ENCODE measurements around the gene COL4A4. TPM values are rescaled to one million over a fixed set of nuclear protein-coding genes. Genes with fewer than 3 reads are reported as not detected.

The COL4A4 gene
- total RNA-seq, 1 experiment from 2014 or later: 0.55 TPM

- ChIA-PET POLR2A (ENCODE audit: unreplicated experiment) (no interaction called here), CTCF (no interaction called here)
- DNase-seq (no peak), ATAC-seq (no peak)
- Histone ChIP-seq H3K4me2 (ENCODE audit: low read length) (no peak overlapping the region), H3K9me3 (ENCODE audit: low read length) (no peaks in the 10 kb centered on the region), H3K27ac (ENCODE audit: low read length) (no peak overlapping the region), H2AFZ (ENCODE audit: low read length) (no peak overlapping the region), H3K36me3 (ENCODE audit: low read depth, low read length) (no peaks in the 10 kb centered on the region), H3K79me2 (ENCODE audit: low read length) (no peaks in the 10 kb centered on the region), H3K27me3 (ENCODE audit: low read length) (no peaks in the 10 kb centered on the region), H3K4me1 (ENCODE audit: insufficient read depth, low read length) (no peaks in the 10 kb centered on the region), H3K9me2 (replicated peaks; ENCODE audit: low read length) (no peaks in the 10 kb centered on the region), H3F3A (ENCODE audit: low read length, unreplicated experiment) (no peaks in the 10 kb centered on the region), H3K9ac (ENCODE audit: low read length) (no peak overlapping the region), H3K4me3 (ENCODE audit: low read length) (no peak overlapping the region), H4K20me1 (ENCODE audit: low read length) (no peaks in the 10 kb centered on the region)
- BruUV-seq (replicated peaks): no TSS peak
- TF ChIP-seq EZH2 (IDR thresholded peaks at IDR 0.05; ENCODE audit: low read length, unreplicated experiment) (no peak), CTCF (conservative IDR thresholded peaks at IDR 0.05; ENCODE audit: low read depth, low read length) (no peak), EZH2phosphoT487 (IDR thresholded peaks at IDR 0.05; ENCODE audit: borderline replicate concordance, low read length) (no peak)
- intact Hi-C loops (cut with micrococcal nuclease): no loop called here
Observed at GRCh38 chr2:227007148-227007547, 156.9 kb downstream of the COL4A4 start.

- ATAC-seq: no peak
- intact Hi-C loops (cut with micrococcal nuclease): no loop called here
- Histone ChIP-seq H3K9me3 (ENCODE audit: low read length) (no peaks in the 10 kb centered on the region), H3K36me3 (ENCODE audit: low read depth, low read length) (no peaks in the 10 kb centered on the region), H4K20me1 (ENCODE audit: low read length) (no peaks in the 10 kb centered on the region), H3K9me2 (replicated peaks; ENCODE audit: low read length) (no peaks in the 10 kb centered on the region), H3K4me1 (ENCODE audit: insufficient read depth, low read length) (no peaks in the 10 kb centered on the region), H3K4me3 (ENCODE audit: low read length) (no peak overlapping the region), H2AFZ (ENCODE audit: low read length) (no peak overlapping the region), H3K27ac (ENCODE audit: low read length) (no peak overlapping the region), H3K79me2 (ENCODE audit: low read length) (no peaks in the 10 kb centered on the region), H3K9ac (ENCODE audit: low read length) (no peak overlapping the region), H3K27me3 (ENCODE audit: low read length) (no peaks in the 10 kb centered on the region), H3F3A (ENCODE audit: low read length, unreplicated experiment) (no peaks in the 10 kb centered on the region), H3K4me2 (ENCODE audit: low read length) (no peak overlapping the region)
- POLR2A ChIA-PET (ENCODE audit: unreplicated experiment): no interaction called here
- DNase-seq: no peak
- CTCF ChIA-PET: no interaction called here
- TF ChIP-seq EZH2 (IDR thresholded peaks at IDR 0.05; ENCODE audit: low read length, unreplicated experiment): no peak
- no peak for TF ChIP-seq CTCF (conservative IDR thresholded peaks at IDR 0.05; ENCODE audit: low read depth, low read length)
- no peak for TF ChIP-seq EZH2phosphoT487 (IDR thresholded peaks at IDR 0.05; ENCODE audit: borderline replicate concordance, low read length)
- no TSS peak for BruUV-seq (replicated peaks)
Observed at GRCh38 chr2:227006189-227006897, 157.7 kb downstream of the COL4A4 start.

GRCh38 chr2:227004482-227004881 lies 159.5 kb downstream of the COL4A4 start:
- Histone ChIP-seq H3F3A (ENCODE audit: low read length, unreplicated experiment) (no peaks in the 10 kb centered on the region), H3K4me1 (ENCODE audit: insufficient read depth, low read length) (no peaks in the 10 kb centered on the region), H3K9me3 (ENCODE audit: low read length) (no peaks in the 10 kb centered on the region), H4K20me1 (ENCODE audit: low read length) (no peaks in the 10 kb centered on the region), H3K27me3 (ENCODE audit: low read length) (no peaks in the 10 kb centered on the region), H3K9ac (ENCODE audit: low read length) (no peak overlapping the region), H3K4me3 (ENCODE audit: low read length) (no peak overlapping the region), H3K9me2 (replicated peaks; ENCODE audit: low read length) (no peaks in the 10 kb centered on the region), H3K27ac (ENCODE audit: low read length) (no peak overlapping the region), H2AFZ (ENCODE audit: low read length) (no peak overlapping the region), H3K4me2 (ENCODE audit: low read length) (no peak overlapping the region), H3K36me3 (ENCODE audit: low read depth, low read length) (no peaks in the 10 kb centered on the region), H3K79me2 (ENCODE audit: low read length) (no peaks in the 10 kb centered on the region)
- no peak for ATAC-seq
- TF ChIP-seq EZH2 (IDR thresholded peaks at IDR 0.05; ENCODE audit: low read length, unreplicated experiment): no peak
- no TSS peak for BruUV-seq (replicated peaks)
- intact Hi-C loops (cut with micrococcal nuclease): no loop called here
- no peak for DNase-seq
- ChIA-PET CTCF (no interaction called here), POLR2A (ENCODE audit: unreplicated experiment) (no interaction called here)

Measured in PC-3 (cell line).